Neural cell (in vitro differentiated cells): ENCODE measurements around the gene LANCL2. TPM values are rescaled to one million over a fixed set of nuclear protein-coding genes. Genes with fewer than 3 reads are reported as not detected.

Source experiments
- H2AFZ ChIP-seq: fragments of 200-600, 300-800 bp; sonication (generic), shearing (Covaris generic); 2 replicates; pipeline ENCODE4 v1.6.0; 2014; ENCODE audit warnings: low read depth, mild to moderate bottlenecking, antibody characterized with exemption, low read length, moderate library complexity
- H3F3A ChIP-seq: fragments of 200-600 bp; shearing (Covaris generic); 2 replicates; pipeline ENCODE4 v1.6.1; 2016; ENCODE audit warnings: mild to moderate bottlenecking, moderate library complexity, mixed read lengths, antibody characterized with exemption, low read length; ENCODE audit not compliant: insufficient read depth, poor library complexity, severe bottlenecking
- H3K27ac ChIP-seq: fragments of 200-600, 300-800 bp; sonication (generic), shearing (Covaris generic); 2 replicates; pipeline ENCODE4 v1.5.1; 2014; ENCODE audit warnings: mild to moderate bottlenecking, low read length, moderate library complexity
- H3K27me3 ChIP-seq: fragments of 300-800, 200-600 bp; sonication (generic), shearing (Covaris generic); 2 replicates; pipeline ENCODE4 v1.6.0; 2014; ENCODE audit warnings: mild to moderate bottlenecking, low read depth, low read length, moderate library complexity; ENCODE audit not compliant: insufficient read depth
- H3K36me3 ChIP-seq: fragments of 300-800, 200-600 bp; sonication (generic), shearing (Covaris generic); 2 replicates; pipeline ENCODE4 v1.5.1; 2014; ENCODE audit warnings: mild to moderate bottlenecking, antibody characterized with exemption, low read length, moderate library complexity; ENCODE audit not compliant: insufficient read depth
- H3K4me2 ChIP-seq: fragments of 300-800, 200-600 bp; sonication (generic), shearing (Covaris generic); 2 replicates; pipeline ENCODE4 v1.6.0; 2014; ENCODE audit warnings: mild to moderate bottlenecking, low read length
- H3K4me3 ChIP-seq: fragments of 300-800, 200-600 bp; sonication (generic), shearing (Covaris generic); 2 replicates; pipeline ENCODE4 v1.5.1; 2014; ENCODE audit warnings: mild to moderate bottlenecking, low read length, moderate library complexity
- H3K79me2 ChIP-seq: fragments of 200-600 bp; shearing (Covaris generic); replicated peaks from 2 replicates; pipeline ENCODE4 v1.6.0; 2014; ENCODE audit warnings: mild to moderate bottlenecking, low read length, moderate library complexity; ENCODE audit not compliant: insufficient read depth
- H3K9ac ChIP-seq: fragments of 300-800, 200-600 bp; sonication (generic), shearing (Covaris generic); 2 replicates; pipeline ENCODE4 v1.6.1; 2016; ENCODE audit warnings: mild to moderate bottlenecking, low read length, mixed read lengths
- H3K9me2 ChIP-seq: fragments of 200-600 bp; shearing (Covaris generic); 2 replicates; pipeline ENCODE4 v1.6.1; 2016; ENCODE audit warnings: mild to moderate bottlenecking, low read length, mixed read lengths; ENCODE audit not compliant: insufficient read depth
- H3K9me3 ChIP-seq: fragments of 200-600, 300-800 bp; sonication (generic), shearing (Covaris generic); 2 replicates; pipeline ENCODE4 v1.6.1; 2016; ENCODE audit warnings: mild to moderate bottlenecking, mixed run types, low read length, moderate library complexity, mixed read lengths
- H4K20me1 ChIP-seq: fragments of 200-600 bp; shearing (Covaris generic); 2 replicates; pipeline ENCODE4 v1.6.1; 2016; ENCODE audit warnings: mild to moderate bottlenecking, mixed run types; ENCODE audit not compliant: insufficient read depth
- EP300 ChIP-seq: fragments of 450-650 bp; conservative IDR thresholded peaks from 2 replicates; pipeline ENCODE4 v1.6.1; 2014; ENCODE audit warnings: antibody characterized with exemption, mild to moderate bottlenecking, moderate library complexity; ENCODE audit not compliant: poor library complexity, severe bottlenecking
- EZH2 ChIP-seq: fragments of 200-600, 300-800 bp; shearing (Covaris generic), sonication (generic); IDR thresholded peaks from 2 replicates; pipeline ENCODE4 v1.6.1; 2014; ENCODE audit warnings: antibody characterized with exemption, low read length, borderline replicate concordance, mild to moderate bottlenecking; ENCODE audit not compliant: insufficient read depth, poor library complexity, severe bottlenecking
- MXI1 ChIP-seq: fragments of 450-650 bp; conservative IDR thresholded peaks from 2 replicates; pipeline ENCODE4 v1.6.1; 2014; ENCODE audit warnings: antibody characterized with exemption, mild to moderate bottlenecking; ENCODE audit not compliant: poor library complexity, severe bottlenecking
- POLR2AphosphoS5 ChIP-seq: IDR thresholded peaks from 2 replicates; pipeline ENCODE4 v1.6.1; 2012
- RAD21 ChIP-seq: fragments of 450-650 bp; conservative IDR thresholded peaks from 2 replicates; pipeline ENCODE4 v1.6.1; 2014; ENCODE audit warnings: antibody characterized with exemption, mild to moderate bottlenecking, moderate library complexity
- SMC3 ChIP-seq: fragments of 450-650 bp; conservative IDR thresholded peaks from 2 replicates; pipeline ENCODE4 v1.6.1; 2014; ENCODE audit warnings: antibody characterized with exemption, mild to moderate bottlenecking, moderate library complexity; ENCODE audit not compliant: poor library complexity
- TAF1 ChIP-seq: IDR thresholded peaks from 2 replicates; pipeline ENCODE4 v1.6.1; 2012; ENCODE audit warnings: low read depth
- polyA plus RNA-seq: library from polyadenylated mRNA; depleted of rRNA; stranded (reverse); fragments of >200 nt; gene quantifications from 2 replicates; pipeline ENCODE4 v1.2.3, GENCODE V29; 2014
- TF ChIP-seq, protein P1 (sequence below): IDR thresholded peaks from 2 replicates; pipeline ENCODE4 v1.6.1; 2012; ENCODE audit warnings: borderline replicate concordance
- TF ChIP-seq, protein P2 (sequence below): fragments of 450-650 bp; IDR thresholded peaks from 2 replicates; pipeline ENCODE4 v1.5.1; 2014; ENCODE audit warnings: antibody characterized with exemption, mild to moderate bottlenecking, moderate library complexity; ENCODE audit not compliant: poor library complexity, severe bottlenecking

The LANCL2 gene
- polyA plus RNA-seq, 1 donor from 2014 or later, result 51.2 TPM

DNA sequence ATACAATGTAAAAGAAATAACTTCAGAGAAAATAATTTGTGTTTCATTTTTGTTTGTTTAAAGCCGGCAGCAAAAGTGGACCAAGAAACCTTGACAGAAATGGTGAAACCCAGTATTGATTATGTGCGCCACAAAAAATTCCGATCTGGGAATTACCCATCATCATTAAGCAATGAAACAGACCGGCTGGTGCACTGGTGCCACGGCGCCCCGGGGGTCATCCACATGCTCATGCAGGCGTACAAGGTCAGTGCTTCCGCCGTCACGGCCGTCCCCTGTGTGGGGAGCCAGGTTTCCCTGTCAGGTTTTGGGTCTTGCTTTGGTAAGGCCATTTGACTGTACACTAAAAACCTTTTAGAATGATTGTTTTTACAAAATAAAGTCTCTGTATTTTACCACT is 46.7 kb downstream of the LANCL2 start:
- no peaks in the 10 kb centered on the region for H3K9me2 ChIP-seq

DNA sequence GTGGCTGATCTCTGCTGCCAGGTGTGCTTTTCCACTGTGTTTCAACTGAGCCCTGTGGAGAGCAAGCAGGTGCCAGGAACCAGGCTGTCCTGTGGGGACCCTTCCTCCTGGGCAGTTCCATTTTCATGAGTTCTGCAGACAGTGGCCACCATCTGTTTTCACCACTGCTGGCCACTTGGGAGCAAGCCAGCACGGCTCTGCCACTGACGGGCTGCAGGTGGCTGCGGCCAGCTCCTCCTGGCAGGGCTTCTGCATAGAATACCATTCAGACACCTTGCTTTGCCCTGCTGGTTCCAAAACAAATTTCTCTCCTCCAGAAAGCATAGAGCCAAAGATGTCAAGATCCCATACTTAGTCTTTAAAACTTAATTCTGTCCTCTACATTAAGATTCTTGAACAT is 48.3 kb downstream of the LANCL2 start:
- H3K9me3 ChIP-seq, result no peaks in the 10 kb centered on the region
- H4K20me1 ChIP-seq, result no peaks in the 10 kb centered on the region
- no peak overlapping the region for H3K27ac ChIP-seq
- H2AFZ ChIP-seq, result no peak overlapping the region
- no peak overlapping the region for H3K4me3 ChIP-seq
- no peaks in the 10 kb centered on the region for H3K27me3 ChIP-seq
- H3K79me2 ChIP-seq, result no peaks in the 10 kb centered on the region
- no peaks in the 10 kb centered on the region for H3F3A ChIP-seq
- H3K4me2 ChIP-seq, result no peak overlapping the region
- H3K9me2 ChIP-seq, result no peaks in the 10 kb centered on the region
- TF ChIP-seq POLR2AphosphoS5 (no peak), TAF1 (no peak), EZH2 (no peak), SMC3 (no peak), MXI1 (no peak), EP300 (no peak), RAD21 (no peak)
- TF ChIP-seq, protein P1, sequence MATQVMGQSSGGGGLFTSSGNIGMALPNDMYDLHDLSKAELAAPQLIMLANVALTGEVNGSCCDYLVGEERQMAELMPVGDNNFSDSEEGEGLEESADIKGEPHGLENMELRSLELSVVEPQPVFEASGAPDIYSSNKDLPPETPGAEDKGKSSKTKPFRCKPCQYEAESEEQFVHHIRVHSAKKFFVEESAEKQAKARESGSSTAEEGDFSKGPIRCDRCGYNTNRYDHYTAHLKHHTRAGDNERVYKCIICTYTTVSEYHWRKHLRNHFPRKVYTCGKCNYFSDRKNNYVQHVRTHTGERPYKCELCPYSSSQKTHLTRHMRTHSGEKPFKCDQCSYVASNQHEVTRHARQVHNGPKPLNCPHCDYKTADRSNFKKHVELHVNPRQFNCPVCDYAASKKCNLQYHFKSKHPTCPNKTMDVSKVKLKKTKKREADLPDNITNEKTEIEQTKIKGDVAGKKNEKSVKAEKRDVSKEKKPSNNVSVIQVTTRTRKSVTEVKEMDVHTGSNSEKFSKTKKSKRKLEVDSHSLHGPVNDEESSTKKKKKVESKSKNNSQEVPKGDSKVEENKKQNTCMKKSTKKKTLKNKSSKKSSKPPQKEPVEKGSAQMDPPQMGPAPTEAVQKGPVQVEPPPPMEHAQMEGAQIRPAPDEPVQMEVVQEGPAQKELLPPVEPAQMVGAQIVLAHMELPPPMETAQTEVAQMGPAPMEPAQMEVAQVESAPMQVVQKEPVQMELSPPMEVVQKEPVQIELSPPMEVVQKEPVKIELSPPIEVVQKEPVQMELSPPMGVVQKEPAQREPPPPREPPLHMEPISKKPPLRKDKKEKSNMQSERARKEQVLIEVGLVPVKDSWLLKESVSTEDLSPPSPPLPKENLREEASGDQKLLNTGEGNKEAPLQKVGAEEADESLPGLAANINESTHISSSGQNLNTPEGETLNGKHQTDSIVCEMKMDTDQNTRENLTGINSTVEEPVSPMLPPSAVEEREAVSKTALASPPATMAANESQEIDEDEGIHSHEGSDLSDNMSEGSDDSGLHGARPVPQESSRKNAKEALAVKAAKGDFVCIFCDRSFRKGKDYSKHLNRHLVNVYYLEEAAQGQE, result no peak
- TF ChIP-seq, protein P2, sequence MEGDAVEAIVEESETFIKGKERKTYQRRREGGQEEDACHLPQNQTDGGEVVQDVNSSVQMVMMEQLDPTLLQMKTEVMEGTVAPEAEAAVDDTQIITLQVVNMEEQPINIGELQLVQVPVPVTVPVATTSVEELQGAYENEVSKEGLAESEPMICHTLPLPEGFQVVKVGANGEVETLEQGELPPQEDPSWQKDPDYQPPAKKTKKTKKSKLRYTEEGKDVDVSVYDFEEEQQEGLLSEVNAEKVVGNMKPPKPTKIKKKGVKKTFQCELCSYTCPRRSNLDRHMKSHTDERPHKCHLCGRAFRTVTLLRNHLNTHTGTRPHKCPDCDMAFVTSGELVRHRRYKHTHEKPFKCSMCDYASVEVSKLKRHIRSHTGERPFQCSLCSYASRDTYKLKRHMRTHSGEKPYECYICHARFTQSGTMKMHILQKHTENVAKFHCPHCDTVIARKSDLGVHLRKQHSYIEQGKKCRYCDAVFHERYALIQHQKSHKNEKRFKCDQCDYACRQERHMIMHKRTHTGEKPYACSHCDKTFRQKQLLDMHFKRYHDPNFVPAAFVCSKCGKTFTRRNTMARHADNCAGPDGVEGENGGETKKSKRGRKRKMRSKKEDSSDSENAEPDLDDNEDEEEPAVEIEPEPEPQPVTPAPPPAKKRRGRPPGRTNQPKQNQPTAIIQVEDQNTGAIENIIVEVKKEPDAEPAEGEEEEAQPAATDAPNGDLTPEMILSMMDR, result no peak
- H3K36me3 ChIP-seq, result no peaks in the 10 kb centered on the region
- no peak overlapping the region for H3K9ac ChIP-seq

More for the DNA sequence above, 46.7 kb downstream of the LANCL2 start:
- Histone ChIP-seq H3F3A (no peaks in the 10 kb centered on the region), H3K27ac (no peak overlapping the region), H3K9me3 (no peaks in the 10 kb centered on the region), H3K9ac (no peak overlapping the region), H3K4me3 (no peak overlapping the region), H3K27me3 (no peaks in the 10 kb centered on the region), H2AFZ (no peak overlapping the region), H4K20me1 (no peaks in the 10 kb centered on the region), H3K79me2 (no peaks in the 10 kb centered on the region), H3K4me2 (no peak overlapping the region), H3K36me3 (no peaks in the 10 kb centered on the region)
- TF ChIP-seq EP300, result no peak
- TF ChIP-seq, protein P1, result no peak
- no peak for TF ChIP-seq TAF1
- TF ChIP-seq, protein P2, result no peak
- TF ChIP-seq SMC3, result no peak
- no peak for TF ChIP-seq MXI1
- TF ChIP-seq EZH2, result no peak
- TF ChIP-seq RAD21, result no peak
- no peak for TF ChIP-seq POLR2AphosphoS5
